ENCODE data around the gene RPH3AL.

Gene RPH3AL

GRCh38 chr17:394718-395095 lies 42.1 kb upstream of the RPH3AL start:
- Histone ChIP-seq H2BK120ac (ENCODE audit: low read depth, low read length) (no peak overlapping the region), H4K8ac (ENCODE audit: low read depth, low read length) (no peak overlapping the region), H4K5ac (ENCODE audit: low read length) (no peak overlapping the region), H3K79me1 (ENCODE audit: low read length) (no peaks in the 10 kb centered on the region), H3K4me1 (ENCODE audit: control insufficient read depth, low read depth, low read length) (no peaks in the 10 kb centered on the region), H3K4me3 (ENCODE audit: low read length) (no peak overlapping the region), H2BK15ac (replicated peaks; ENCODE audit: low read depth) (no peak overlapping the region), H3K4me2 (ENCODE audit: low read length) (no peak overlapping the region), H3K27me3 (ENCODE audit: insufficient read depth, low read length, poor library complexity) (no peaks in the 10 kb centered on the region), H2AK5ac (ENCODE audit: low read length) (no peak overlapping the region), H3K79me2 (ENCODE audit: control insufficient read depth, insufficient read depth, low read length) (no peaks in the 10 kb centered on the region), H3K18ac (ENCODE audit: low read length) (no peak overlapping the region), H3K36me3 (ENCODE audit: control insufficient read depth, insufficient read depth, low read length) (no peaks in the 10 kb centered on the region), H3K56ac (ENCODE audit: low read length) (no peak overlapping the region), H3K27ac (ENCODE audit: low read depth, low read length) (no peak overlapping the region), H2BK5ac (ENCODE audit: low read length) (no peak overlapping the region), H3K23ac (ENCODE audit: low read length) (no peak overlapping the region), H3K4ac (ENCODE audit: low read depth, low read length) (no peak overlapping the region), H3K9ac (ENCODE audit: low read length) (no peak overlapping the region)
- no CpG with 5 or more reads among the region's 9 CpGs for WGBS (ENCODE audit: extremely low coverage, insufficient coverage, low lambda C conversion rate)
- DNase-seq = no peak

- Histone ChIP-seq H3K79me2 (ENCODE audit: control insufficient read depth, insufficient read depth, low read length) (no peaks in the 10 kb centered on the region), H3K36me3 (ENCODE audit: control insufficient read depth, insufficient read depth, low read length) (no peaks in the 10 kb centered on the region), H3K4me2 (ENCODE audit: low read length) (no peak overlapping the region), H3K18ac (ENCODE audit: low read length) (no peak overlapping the region), H2AK5ac (ENCODE audit: low read length) (no peak overlapping the region), H3K23ac (ENCODE audit: low read length) (no peak overlapping the region), H4K8ac (ENCODE audit: low read depth, low read length) (no peak overlapping the region), H3K9ac (ENCODE audit: low read length) (no peak overlapping the region), H4K5ac (ENCODE audit: low read length) (no peak overlapping the region), H2BK120ac (ENCODE audit: low read depth, low read length) (no peak overlapping the region), H2BK15ac (replicated peaks; ENCODE audit: low read depth) (no peak overlapping the region), H3K27me3 (ENCODE audit: insufficient read depth, low read length, poor library complexity) (no peaks in the 10 kb centered on the region), H3K56ac (ENCODE audit: low read length) (no peak overlapping the region), H3K4ac (ENCODE audit: low read depth, low read length) (no peak overlapping the region), H3K4me1 (ENCODE audit: control insufficient read depth, low read depth, low read length) (no peaks in the 10 kb centered on the region), H2BK5ac (ENCODE audit: low read length) (no peak overlapping the region), H3K79me1 (ENCODE audit: low read length) (no peaks in the 10 kb centered on the region), H3K4me3 (ENCODE audit: low read length) (no peak overlapping the region), H3K27ac (ENCODE audit: low read depth, low read length) (no peak overlapping the region)
- no peak for DNase-seq
- WGBS (ENCODE audit: extremely low coverage, insufficient coverage, low lambda C conversion rate) = no CpG with 5 or more reads among the region's 19 CpGs
Observed at GRCh38 chr17:393806-394717, 41.5 kb upstream of the RPH3AL start.

GRCh38 chr17:391850-392249 lies 39.2 kb upstream of the RPH3AL start:
- H2BK120ac ChIP-seq (ENCODE audit: low read depth, low read length) = no peak overlapping the region
- H3K79me1 ChIP-seq (ENCODE audit: low read length) = no peaks in the 10 kb centered on the region
- no peak overlapping the region for H2BK5ac ChIP-seq (ENCODE audit: low read length)
- H3K27ac ChIP-seq (ENCODE audit: low read depth, low read length) = no peak overlapping the region
- H3K4me1 ChIP-seq (ENCODE audit: control insufficient read depth, low read depth, low read length) = no peaks in the 10 kb centered on the region
- no peak overlapping the region for H3K4me3 ChIP-seq (ENCODE audit: low read length)
- H2AK5ac ChIP-seq (ENCODE audit: low read length) = no peak overlapping the region
- H3K9ac ChIP-seq (ENCODE audit: low read length) = no peak overlapping the region
- no peak overlapping the region for H2BK15ac ChIP-seq (replicated peaks; ENCODE audit: low read depth)
- H4K8ac ChIP-seq (ENCODE audit: low read depth, low read length) = no peak overlapping the region
- no peak overlapping the region for H3K4me2 ChIP-seq (ENCODE audit: low read length)
- no peak for DNase-seq
- no peak overlapping the region for H3K4ac ChIP-seq (ENCODE audit: low read depth, low read length)
- no peak overlapping the region for H3K18ac ChIP-seq (ENCODE audit: low read length)
- no CpG with 5 or more reads among the region's 11 CpGs for WGBS (ENCODE audit: extremely low coverage, insufficient coverage, low lambda C conversion rate)
- H3K23ac ChIP-seq (ENCODE audit: low read length) = no peak overlapping the region
- H3K36me3 ChIP-seq (ENCODE audit: control insufficient read depth, insufficient read depth, low read length) = no peaks in the 10 kb centered on the region
- no peak overlapping the region for H4K5ac ChIP-seq (ENCODE audit: low read length)
- no peak overlapping the region for H3K56ac ChIP-seq (ENCODE audit: low read length)
- H3K79me2 ChIP-seq (ENCODE audit: control insufficient read depth, insufficient read depth, low read length) = no peaks in the 10 kb centered on the region
- no peaks in the 10 kb centered on the region for H3K27me3 ChIP-seq (ENCODE audit: insufficient read depth, low read length, poor library complexity)

GRCh38 chr17:390025-390424 lies 37.4 kb upstream of the RPH3AL start:
- Histone ChIP-seq H2BK15ac (replicated peaks; ENCODE audit: low read depth) (no peak overlapping the region), H3K56ac (ENCODE audit: low read length) (no peak overlapping the region), H3K9ac (ENCODE audit: low read length) (no peak overlapping the region), H3K23ac (ENCODE audit: low read length) (no peak overlapping the region), H3K18ac (ENCODE audit: low read length) (no peak overlapping the region), H3K27me3 (ENCODE audit: insufficient read depth, low read length, poor library complexity) (peaks cover 1% of the 10 kb centered on the region), H3K4me1 (ENCODE audit: control insufficient read depth, low read depth, low read length) (no peaks in the 10 kb centered on the region), H2AK5ac (ENCODE audit: low read length) (no peak overlapping the region), H3K4me3 (ENCODE audit: low read length) (no peak overlapping the region), H4K5ac (ENCODE audit: low read length) (no peak overlapping the region), H3K79me2 (ENCODE audit: control insufficient read depth, insufficient read depth, low read length) (no peaks in the 10 kb centered on the region), H3K36me3 (ENCODE audit: control insufficient read depth, insufficient read depth, low read length) (no peaks in the 10 kb centered on the region), H3K27ac (ENCODE audit: low read depth, low read length) (no peak overlapping the region), H4K8ac (ENCODE audit: low read depth, low read length) (no peak overlapping the region), H3K79me1 (ENCODE audit: low read length) (no peaks in the 10 kb centered on the region), H2BK5ac (ENCODE audit: low read length) (no peak overlapping the region), H3K4ac (ENCODE audit: low read depth, low read length) (no peak overlapping the region), H3K4me2 (ENCODE audit: low read length) (no peak overlapping the region), H2BK120ac (ENCODE audit: low read depth, low read length) (no peak overlapping the region)
- DNase-seq = no peak
- no CpG with 5 or more reads among the region's 12 CpGs for WGBS (ENCODE audit: extremely low coverage, insufficient coverage, low lambda C conversion rate)

- H3K18ac ChIP-seq (ENCODE audit: low read length) = no peak overlapping the region
- no peak overlapping the region for H2BK15ac ChIP-seq (replicated peaks; ENCODE audit: low read depth)
- no peak overlapping the region for H3K27ac ChIP-seq (ENCODE audit: low read depth, low read length)
- no CpG with 5 or more reads among the region's 10 CpGs for WGBS (ENCODE audit: extremely low coverage, insufficient coverage, low lambda C conversion rate)
- H3K4me2 ChIP-seq (ENCODE audit: low read length) = no peak overlapping the region
- H3K56ac ChIP-seq (ENCODE audit: low read length) = no peak overlapping the region
- no peaks in the 10 kb centered on the region for H3K36me3 ChIP-seq (ENCODE audit: control insufficient read depth, insufficient read depth, low read length)
- H2BK120ac ChIP-seq (ENCODE audit: low read depth, low read length) = no peak overlapping the region
- H2BK5ac ChIP-seq (ENCODE audit: low read length) = no peak overlapping the region
- H4K5ac ChIP-seq (ENCODE audit: low read length) = no peak overlapping the region
- no peak overlapping the region for H4K8ac ChIP-seq (ENCODE audit: low read depth, low read length)
- H3K4ac ChIP-seq (ENCODE audit: low read depth, low read length) = no peak overlapping the region
- DNase-seq = no peak
- H3K79me1 ChIP-seq (ENCODE audit: low read length) = no peaks in the 10 kb centered on the region
- H3K4me3 ChIP-seq (ENCODE audit: low read length) = no peak overlapping the region
- H3K4me1 ChIP-seq (ENCODE audit: control insufficient read depth, low read depth, low read length) = no peaks in the 10 kb centered on the region
- no peak overlapping the region for H3K9ac ChIP-seq (ENCODE audit: low read length)
- H3K79me2 ChIP-seq (ENCODE audit: control insufficient read depth, insufficient read depth, low read length) = no peaks in the 10 kb centered on the region
- no peak overlapping the region for H3K23ac ChIP-seq (ENCODE audit: low read length)
- no peak overlapping the region for H2AK5ac ChIP-seq (ENCODE audit: low read length)
- peaks cover 6% of the 10 kb centered on the region for H3K27me3 ChIP-seq (ENCODE audit: insufficient read depth, low read length, poor library complexity)
Observed at GRCh38 chr17:388087-388486, 35.5 kb upstream of the RPH3AL start.
